CD4-positive, alpha-beta T cell treated with Interleukin-12 subunit alpha and Interleukin-12 subunit beta, for 1 hour (primary cell): ENCODE measurements around the gene ARHGAP22.

Source experiments
- DNase-seq: peaks from one replicate; pipeline ENCODE4 v3.0.0-alpha.2; 2020

ARHGAP22 gene

GRCh38 chr10:48459270-48460150 is 145.4 kb downstream of the ARHGAP22 start:
- no peak for DNase-seq

DNA sequence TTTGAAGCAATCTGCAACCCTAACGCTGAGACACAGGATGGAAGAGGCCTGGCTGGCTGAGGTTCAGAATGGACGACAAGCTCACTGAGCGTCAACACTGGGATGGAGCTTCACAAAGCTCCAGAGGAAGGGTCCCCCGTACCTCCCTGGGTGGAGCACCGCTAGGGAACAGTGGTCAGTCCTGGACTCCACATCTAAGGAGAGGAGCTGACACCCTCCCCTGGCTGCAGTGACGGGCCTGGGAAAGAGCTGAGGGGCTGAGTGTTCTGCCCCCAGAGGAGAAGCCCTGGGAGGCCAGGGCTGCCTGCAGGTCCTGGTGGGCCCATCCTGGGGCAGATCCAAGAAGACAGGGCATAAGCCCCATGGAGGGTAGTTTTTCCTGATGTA is 146.2 kb downstream of the ARHGAP22 start:
- DNase-seq = no peak

DNA sequence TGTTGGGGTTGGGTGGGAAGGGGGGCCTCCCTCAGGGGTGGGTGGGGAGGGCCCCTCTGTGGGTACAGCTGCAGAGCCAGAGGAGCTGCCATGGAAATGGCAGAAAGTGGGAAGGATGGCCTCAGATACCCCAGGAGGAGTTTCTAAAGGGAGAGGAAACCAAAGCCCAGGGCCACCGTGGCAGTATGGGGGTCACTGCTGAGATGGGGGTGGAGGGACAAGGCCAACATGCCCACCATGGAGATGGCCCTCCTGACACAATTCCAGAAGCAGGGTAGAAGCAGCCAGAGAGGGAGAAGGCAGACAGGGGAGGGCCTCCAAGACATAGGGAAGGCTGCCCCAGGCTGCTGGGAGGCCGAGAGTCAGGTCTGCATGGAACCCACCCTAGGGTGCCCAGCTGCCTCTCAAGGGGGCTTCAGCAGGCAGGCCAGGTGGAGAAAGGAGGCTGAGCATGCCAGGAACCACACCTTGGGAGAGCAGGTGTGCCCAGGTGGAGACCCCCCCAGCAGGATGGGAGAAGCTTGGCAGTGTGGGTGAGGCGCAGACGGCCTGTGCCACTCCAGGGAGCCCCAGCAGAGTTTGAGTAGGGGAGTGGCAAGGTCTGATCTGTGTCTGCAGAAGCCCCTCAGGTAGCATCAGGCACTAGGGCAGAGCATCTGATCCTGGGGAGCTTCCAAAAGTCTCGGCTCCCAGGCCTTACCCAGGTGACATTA is 146.8 kb downstream of the ARHGAP22 start:
- DNase-seq = no peak

GRCh38 chr10:48456808-48457761 is 147.8 kb downstream of the ARHGAP22 start:
- no peak for DNase-seq

- no peak for DNase-seq
These were observed 148.5 kb downstream of the ARHGAP22 start for GRCh38 chr10:48456361-48456804.

- DNase-seq = no peak
These were observed 149.3 kb downstream of the ARHGAP22 start for GRCh38 chr10:48455392-48456151.

DNA sequence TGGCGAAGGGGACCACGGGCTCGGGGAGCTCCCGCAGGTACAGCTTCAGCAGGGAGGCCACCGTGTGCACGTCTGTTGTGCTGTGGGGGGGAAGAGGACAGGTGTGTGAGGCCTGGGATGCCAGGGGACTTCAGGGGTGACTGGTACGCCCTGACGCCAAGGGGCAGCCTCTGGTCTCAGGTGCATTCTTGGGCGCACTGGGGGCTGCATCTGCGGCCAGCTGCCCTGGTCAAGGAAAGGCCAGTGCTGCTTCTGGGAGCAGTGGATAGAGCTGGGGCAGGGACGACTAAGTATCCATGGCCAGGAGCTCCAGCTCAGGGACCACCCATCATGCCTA is 149.8 kb downstream of the ARHGAP22 start:
- DNase-seq = no peak

GRCh38 chr10:48454302-48455054 is 150.4 kb downstream of the ARHGAP22 start:
- DNase-seq = no peak

- no peak for DNase-seq
These were observed 151.2 kb downstream of the ARHGAP22 start for GRCh38 chr10:48453451-48454301.

DNA sequence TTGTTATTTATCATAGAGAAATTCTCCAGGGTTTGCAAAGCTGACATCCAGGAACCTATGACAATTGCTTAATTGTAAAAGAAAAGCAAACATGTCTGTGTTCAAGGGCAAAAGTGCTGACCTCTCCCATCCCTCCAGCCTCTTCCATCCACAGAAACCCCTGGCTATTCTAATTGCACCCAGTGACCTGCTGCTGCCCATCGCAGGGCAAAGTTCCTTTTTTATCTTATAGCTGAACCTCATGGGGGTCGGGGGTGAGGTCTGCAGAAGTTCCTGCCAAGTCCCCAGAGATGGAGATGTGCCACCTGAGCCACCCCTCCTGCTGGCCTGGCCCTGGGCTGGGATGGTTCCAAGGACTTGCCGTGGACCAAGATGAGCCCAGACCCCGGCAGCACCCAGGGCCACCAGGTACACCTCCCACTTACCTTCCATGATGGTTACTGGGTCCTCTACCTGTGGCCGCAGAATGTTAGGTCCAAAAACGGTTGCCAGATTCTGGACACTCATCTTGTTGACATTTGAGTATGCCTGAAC is 151.9 kb downstream of the ARHGAP22 start:
- DNase-seq = no peak

- no peak for DNase-seq
These were observed 152.6 kb downstream of the ARHGAP22 start for GRCh38 chr10:48451969-48452878.

GRCh38 chr10:48450741-48451466 is 154.0 kb downstream of the ARHGAP22 start:
- no peak for DNase-seq

GRCh38 chr10:48450233-48450740 is 154.6 kb downstream of the ARHGAP22 start:
- no peak for DNase-seq

- no peak for DNase-seq
These were observed 155.2 kb downstream of the ARHGAP22 start for GRCh38 chr10:48449501-48450232.

DNA sequence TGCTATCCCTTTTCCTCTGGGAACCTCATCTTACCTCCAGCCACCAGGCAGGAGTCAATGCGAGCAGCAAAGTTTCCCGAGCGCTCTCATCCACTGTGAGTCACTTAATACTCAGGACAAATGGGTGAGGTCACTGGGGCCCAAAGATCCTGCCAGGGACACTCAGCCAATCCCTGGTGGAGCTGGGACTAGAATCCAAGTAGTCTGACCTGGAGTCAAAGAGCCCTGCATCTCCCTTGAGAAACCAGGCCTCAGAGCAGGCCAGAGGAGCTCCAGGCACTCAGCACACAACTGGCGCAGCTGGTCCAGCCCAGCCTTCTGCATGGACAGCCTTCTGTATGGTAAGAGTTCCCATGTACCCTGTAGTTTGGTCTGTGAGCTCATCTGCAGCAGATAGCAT is 156.1 kb downstream of the ARHGAP22 start:
- DNase-seq = no peak

DNA sequence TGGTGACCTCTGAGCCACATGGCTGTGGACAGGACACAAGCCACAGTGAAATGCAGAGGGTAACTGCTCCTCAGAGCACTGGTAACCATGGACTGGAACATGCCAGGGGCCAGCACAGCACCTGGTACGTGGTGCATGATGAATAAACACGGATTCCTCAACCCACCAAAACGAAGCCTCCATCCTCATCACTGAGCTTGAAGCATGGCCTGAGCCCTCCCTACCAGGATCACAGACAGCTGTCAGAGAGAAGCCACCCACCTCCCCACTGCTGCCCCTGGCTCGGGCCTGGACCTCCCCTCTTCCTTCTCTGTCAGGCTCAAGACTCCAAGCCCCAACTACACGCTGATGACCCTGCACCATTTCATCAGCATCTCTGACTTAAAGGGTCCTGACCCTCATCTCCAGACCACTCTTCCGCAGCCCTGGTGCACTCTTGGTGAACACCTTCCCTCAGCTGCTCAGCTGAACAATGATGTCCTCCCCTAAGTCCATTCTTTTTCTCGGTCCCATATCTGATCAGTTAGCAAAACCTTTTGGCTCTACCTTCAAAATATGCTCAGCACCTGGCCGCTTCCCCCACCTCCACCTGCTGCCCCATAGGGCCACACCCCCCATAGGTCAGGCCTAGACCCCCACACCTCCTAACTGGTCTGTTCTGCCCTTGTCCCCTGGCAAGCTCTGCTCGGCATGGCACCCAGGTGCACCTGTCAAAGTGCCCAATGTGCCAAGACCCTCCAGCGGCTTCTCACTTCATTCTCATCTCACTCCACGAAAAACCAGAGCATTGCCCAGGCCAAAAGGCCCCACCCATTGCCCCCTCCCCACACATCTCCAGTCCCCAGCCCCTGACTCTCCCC is 157.3 kb downstream of the ARHGAP22 start:
- no peak for DNase-seq
